HEK293T (cell line): Measurements from ENCODE around the gene PRPS1L1.

Experiments used
- CTCF ChIA-PET: fragments of 350-600 bp; formaldehyde crosslinking; extraction: SDS; loops from one replicate; lab custom pipeline; 2021; ENCODE audit warnings: antibody characterized with exemption, inconsistent platforms; lab: Yijun Ruan, JAX
- POLR2A ChIA-PET: fragments of 350-600 bp; formaldehyde crosslinking; extraction: SDS; loops from one replicate; lab custom pipeline; 2020; ENCODE audit warnings: antibody characterized with exemption, inconsistent platforms; lab: Yijun Ruan, JAX
- DNase-seq: peaks from one replicate; pipeline ENCODE4 v3.0.0; 2012; ENCODE audit warnings: mixed read lengths; ENCODE audit errors: extremely low spot score
- ARNT ChIP-seq: fragments of 450-650 bp; IDR thresholded peaks from 2 replicates; pipeline ENCODE4 v1.6.1; 2017; ENCODE audit warnings: mild to moderate bottlenecking
- BHLHE40 ChIP-seq: fragments of 450-650 bp; IDR thresholded peaks from 2 replicates; pipeline ENCODE4 v1.6.1; 2016; ENCODE audit warnings: mild to moderate bottlenecking, moderate library complexity, borderline replicate concordance
- CTBP1 ChIP-seq: fragments of 450-650 bp; IDR thresholded peaks from 2 replicates; pipeline ENCODE4 v1.6.1; 2016; ENCODE audit warnings: borderline replicate concordance
- ELF4 ChIP-seq: fragments of 450-650 bp; IDR thresholded peaks from 2 replicates; pipeline ENCODE4 v1.6.1; 2017; ENCODE audit warnings: antibody characterized with exemption
- FOXA1 ChIP-seq: fragments of 450-650 bp; IDR thresholded peaks from 2 replicates; pipeline ENCODE4 v1.6.1; 2016; ENCODE audit warnings: mild to moderate bottlenecking
- FOXK2 ChIP-seq: fragments of 450-650 bp; IDR thresholded peaks from 2 replicates; pipeline ENCODE4 v1.6.1; 2016; ENCODE audit warnings: mild to moderate bottlenecking
- FOXM1 ChIP-seq: fragments of 450-650 bp; IDR thresholded peaks from 2 replicates; pipeline ENCODE4 v1.6.1; 2017; ENCODE audit warnings: mild to moderate bottlenecking, borderline replicate concordance
- HDGF ChIP-seq: fragments of 450-650 bp; IDR thresholded peaks from 2 replicates; pipeline ENCODE4 v1.6.1; 2017; ENCODE audit warnings: antibody characterized with exemption, borderline replicate concordance
- L3MBTL2 ChIP-seq: fragments of 450-650 bp; conservative IDR thresholded peaks from 2 replicates; pipeline ENCODE4 v1.6.1; 2016; ENCODE audit warnings: mild to moderate bottlenecking
- LEF1 ChIP-seq: fragments of 450-650 bp; IDR thresholded peaks from 2 replicates; pipeline ENCODE4 v1.6.1; 2017; ENCODE audit warnings: mild to moderate bottlenecking, borderline replicate concordance
- NFRKB ChIP-seq: fragments of 450-650 bp; IDR thresholded peaks from 2 replicates; pipeline ENCODE4 v1.6.1; 2016; ENCODE audit warnings: mild to moderate bottlenecking, moderate library complexity
- PKNOX1 ChIP-seq: fragments of 450-650 bp; IDR thresholded peaks from 2 replicates; pipeline ENCODE4 v1.6.1; 2016
- SP1 ChIP-seq: fragments of 450-650 bp; IDR thresholded peaks from 2 replicates; pipeline ENCODE4 v1.6.1; 2017
- SUZ12 ChIP-seq: fragments of 450-650 bp; IDR thresholded peaks from 2 replicates; pipeline ENCODE4 v1.6.1; 2016; ENCODE audit warnings: mild to moderate bottlenecking
- TARDBP ChIP-seq: fragments of 450-650 bp; IDR thresholded peaks from 2 replicates; pipeline ENCODE4 v1.6.1; 2016
- ZNF384 ChIP-seq: fragments of 450-650 bp; IDR thresholded peaks from 2 replicates; pipeline ENCODE4 v1.6.1; 2016

Gene PRPS1L1

GRCh38 chr7:17998692-17999091, 29.0 kb downstream of the PRPS1L1 start:
- no peak for TF ChIP-seq PKNOX1
- TF ChIP-seq L3MBTL2 = no peak
- no peak for TF ChIP-seq FOXA1
- TF ChIP-seq TARDBP = no peak
- TF ChIP-seq ELF4 = no peak
- TF ChIP-seq FOXM1 = no peak
- no peak for TF ChIP-seq ZNF384
- TF ChIP-seq SUZ12 = no peak
- no peak for DNase-seq
- CTCF ChIA-PET = no interaction called here
- POLR2A ChIA-PET = no interaction called here

- DNase-seq = no peak
- ChIA-PET POLR2A (no interaction called here), CTCF (no interaction called here)
- TF ChIP-seq NFRKB (no peak), PKNOX1 (no peak), L3MBTL2 (no peak), FOXK2 (no peak), BHLHE40 (no peak), ZNF384 (no peak), SUZ12 (no peak), FOXA1 (no peak), HDGF (no peak), LEF1 (no peak), ARNT (no peak), ELF4 (no peak), CTBP1 (no peak), SP1 (no peak), FOXM1 (no peak), TARDBP (no peak)
These were observed 31.0 kb downstream of the PRPS1L1 start for GRCh38 chr7:17996442-17997223.

- DNase-seq = no peak
- TF ChIP-seq CTBP1 (no peak), ZNF384 (no peak), FOXK2 (no peak), LEF1 (no peak), ARNT (no peak), L3MBTL2 (no peak), SUZ12 (no peak), HDGF (no peak), PKNOX1 (no peak), FOXA1 (no peak), TARDBP (no peak), BHLHE40 (no peak), NFRKB (no peak), FOXM1 (no peak), SP1 (no peak), ELF4 (no peak)
- ChIA-PET CTCF (no interaction called here), POLR2A (no interaction called here)
These were observed 31.6 kb downstream of the PRPS1L1 start for GRCh38 chr7:17996040-17996439.

- no peak for DNase-seq
- POLR2A ChIA-PET = no interaction called here
These were observed 33.4 kb downstream of the PRPS1L1 start for GRCh38 chr7:17994079-17994850.

More at GRCh38 chr7:17994079-17994850, 33.4 kb downstream of the PRPS1L1 start:
- CTCF ChIA-PET = interaction anchor here (0.7 to 1.0 kb wide), 2 partner anchors 113 to 224 kb away, joined by 3 read pairs; no protein-coding TSS in a partner anchor
- TF ChIP-seq SP1 (no peak), FOXM1 (no peak), TARDBP (no peak), L3MBTL2 (no peak), NFRKB (no peak), SUZ12 (no peak), PKNOX1 (no peak), ELF4 (no peak), ARNT (no peak), HDGF (no peak), ZNF384 (no peak), FOXK2 (no peak), LEF1 (no peak)
